GM08714 (cell line): ENCODE results near the gene EXT2.

Experiments used
- H3K4me3 ChIP-seq: fragments of 200-500 bp; sonication (Bioruptor generic); 2 replicates; pipeline ENCODE4 v1.5.1; 2014; ENCODE audit warnings: mild to moderate bottlenecking, low read length, inconsistent platforms
- ZNF274 ChIP-seq: IDR thresholded peaks from 2 replicates; pipeline ENCODE4 v1.6.1; 2012; ENCODE audit warnings: mild to moderate bottlenecking, low read depth, low read length

Gene EXT2

DNA sequence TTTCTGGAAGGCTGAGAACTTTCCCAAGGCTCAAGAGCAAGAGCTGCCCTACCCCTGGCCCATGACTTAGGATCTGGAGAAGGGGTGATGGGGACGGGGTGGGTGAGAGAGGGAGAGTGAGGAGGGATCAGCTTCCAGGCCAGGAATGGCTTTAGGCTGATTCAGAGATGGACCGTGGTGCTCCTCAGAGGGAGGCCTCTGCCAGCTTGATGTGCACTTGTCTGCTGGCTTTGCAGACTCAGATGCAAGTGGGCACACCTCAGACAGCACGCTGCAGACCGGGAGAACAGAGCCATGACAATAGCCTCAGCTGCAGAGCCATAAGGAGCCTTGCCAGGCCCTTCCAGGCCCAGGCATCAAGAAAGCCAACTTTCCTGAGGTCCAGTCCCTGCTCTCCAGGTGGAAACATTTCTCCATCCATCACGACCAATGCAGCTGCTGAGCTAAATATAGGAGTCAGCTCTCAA, 173.2 kb downstream of the EXT2 start:
- H3K4me3 ChIP-seq, result no peak overlapping the region

DNA sequence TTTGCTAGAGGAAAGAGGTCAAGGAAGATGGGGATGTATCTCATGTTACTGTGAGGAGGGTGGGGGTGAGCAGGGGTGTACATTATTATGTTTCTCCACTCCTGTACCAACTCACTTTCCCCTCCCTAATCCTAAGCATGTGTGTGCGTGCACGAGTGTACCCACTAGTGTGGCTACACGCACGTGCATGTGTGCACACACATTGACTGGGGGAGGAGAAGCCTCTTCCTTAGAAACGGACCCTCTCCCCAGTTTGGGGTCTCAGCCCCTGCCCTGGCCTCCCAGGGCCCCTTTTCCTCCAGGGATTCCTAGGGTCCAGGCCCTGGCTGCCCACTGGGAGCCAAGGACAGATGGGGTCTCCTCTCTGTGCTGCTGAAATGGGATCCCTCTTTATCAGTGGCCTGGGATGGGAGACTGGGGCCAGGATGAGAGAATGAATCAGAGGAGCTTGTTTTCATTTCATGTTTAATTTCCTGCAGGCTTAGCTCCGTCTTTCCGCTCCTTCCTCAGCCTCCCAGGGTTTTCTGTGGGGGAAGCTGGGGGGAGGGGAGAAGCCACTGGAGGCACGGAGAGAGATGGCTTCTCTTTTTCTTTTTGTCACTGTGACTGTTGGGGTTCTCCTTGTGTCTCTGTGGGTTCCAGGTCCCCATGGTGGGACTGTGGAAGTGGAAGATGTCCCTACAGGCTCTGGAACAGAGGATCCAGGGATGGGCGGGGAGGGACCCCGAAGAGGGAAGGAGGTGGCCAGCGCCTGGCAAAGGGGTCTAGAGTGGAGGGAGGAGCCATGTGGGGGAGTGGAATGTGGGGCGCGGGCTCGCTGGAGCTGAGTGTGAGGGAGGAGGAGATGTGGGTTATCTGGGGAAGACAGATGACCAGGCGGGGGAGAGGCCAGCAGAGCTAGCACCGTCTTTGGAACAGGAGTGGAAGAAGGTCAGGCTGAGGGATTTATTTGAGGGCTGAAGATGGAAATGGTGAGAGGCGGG, 174.2 kb downstream of the EXT2 start:
- TF ChIP-seq ZNF274, result no peak
- no peak overlapping the region for H3K4me3 ChIP-seq

More for the DNA sequence above, 173.2 kb downstream of the EXT2 start:
- no peak for TF ChIP-seq ZNF274

DNA sequence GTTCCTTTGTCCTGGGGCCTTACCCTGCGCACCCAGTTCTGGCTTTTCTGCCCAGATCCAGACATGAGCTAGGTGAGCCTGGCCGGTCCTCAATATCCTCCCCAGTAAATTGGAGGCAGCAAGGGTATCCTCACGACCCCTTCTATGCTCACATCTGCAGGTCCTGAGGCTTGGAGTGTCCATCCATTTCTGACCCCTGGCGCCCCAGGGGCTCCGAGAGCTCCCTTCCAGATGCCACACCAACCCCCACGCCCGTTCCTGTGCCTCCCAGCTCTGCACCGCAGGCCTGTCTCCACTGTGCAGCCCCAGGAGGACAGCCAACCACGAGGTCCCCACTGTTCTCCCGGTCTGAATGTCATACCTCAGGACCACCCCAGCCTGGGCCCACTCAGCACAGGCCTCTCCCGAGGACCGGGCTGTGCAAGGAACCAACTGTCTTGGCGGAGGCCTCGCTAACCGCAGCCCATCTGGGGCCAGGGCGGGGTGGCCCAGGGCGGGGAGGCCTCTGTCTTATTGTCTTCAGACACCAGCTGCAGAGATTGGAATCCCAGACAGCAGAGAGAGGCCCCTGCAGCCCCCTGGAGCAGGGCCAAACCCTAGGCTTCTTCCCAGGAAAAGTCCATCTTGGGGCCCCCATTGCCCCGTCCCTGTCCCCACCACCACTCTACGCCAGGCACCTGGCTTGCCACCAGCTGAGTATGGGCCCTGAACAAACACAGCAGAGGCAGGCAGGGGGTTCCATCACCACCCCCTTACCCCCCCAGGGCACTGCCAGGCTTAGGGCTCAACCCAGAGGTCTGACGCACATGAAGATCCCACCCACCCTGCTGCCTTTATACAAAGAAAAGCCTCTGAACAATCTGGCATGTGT, 175.2 kb downstream of the EXT2 start:
- no peak for TF ChIP-seq ZNF274
- H3K4me3 ChIP-seq, result no peak overlapping the region

DNA sequence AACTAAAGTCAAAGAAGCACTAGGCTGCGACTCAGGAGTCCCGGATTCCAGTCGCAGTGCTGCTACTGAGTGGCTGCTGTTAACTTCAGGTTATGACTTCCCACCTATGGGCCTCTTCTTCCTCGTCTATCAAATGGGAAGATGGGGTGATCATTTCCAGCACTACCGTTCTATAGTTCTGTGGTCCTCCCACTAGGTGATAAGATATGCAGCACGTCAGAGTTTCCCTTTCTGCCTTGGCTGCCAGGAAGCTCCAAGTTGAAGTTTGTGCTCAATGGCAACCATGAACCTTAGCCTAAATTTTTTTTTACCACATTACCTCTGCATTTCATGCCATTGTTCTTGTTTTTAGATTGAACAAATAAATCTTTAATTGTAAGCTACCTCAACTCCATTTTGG, 175.8 kb downstream of the EXT2 start:
- no peak overlapping the region for H3K4me3 ChIP-seq

DNA sequence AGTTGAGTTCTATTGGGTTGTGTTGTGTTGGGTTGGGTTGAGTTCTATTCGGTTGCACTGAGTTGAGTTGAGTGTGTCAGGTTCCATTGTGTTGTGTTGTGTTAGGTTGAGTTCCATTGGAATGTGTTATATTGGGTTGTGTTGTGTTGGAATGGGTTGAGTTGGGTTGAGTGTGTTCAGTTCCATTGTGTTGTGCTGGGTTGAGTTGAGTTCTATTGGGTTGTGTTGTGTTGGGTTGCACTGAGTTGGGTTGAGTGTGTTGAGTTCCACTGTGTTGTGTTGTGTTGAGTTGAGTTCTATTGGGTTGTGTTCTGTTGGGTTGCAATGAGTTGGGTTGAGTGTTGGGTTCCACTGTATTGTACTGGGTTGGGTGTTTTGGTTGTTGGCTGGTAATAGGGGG, 178.9 kb downstream of the EXT2 start:
- H3K4me3 ChIP-seq, result no peak overlapping the region
- TF ChIP-seq ZNF274, result no peak

More for the DNA sequence above, 175.8 kb downstream of the EXT2 start:
- TF ChIP-seq ZNF274, result no peak

DNA sequence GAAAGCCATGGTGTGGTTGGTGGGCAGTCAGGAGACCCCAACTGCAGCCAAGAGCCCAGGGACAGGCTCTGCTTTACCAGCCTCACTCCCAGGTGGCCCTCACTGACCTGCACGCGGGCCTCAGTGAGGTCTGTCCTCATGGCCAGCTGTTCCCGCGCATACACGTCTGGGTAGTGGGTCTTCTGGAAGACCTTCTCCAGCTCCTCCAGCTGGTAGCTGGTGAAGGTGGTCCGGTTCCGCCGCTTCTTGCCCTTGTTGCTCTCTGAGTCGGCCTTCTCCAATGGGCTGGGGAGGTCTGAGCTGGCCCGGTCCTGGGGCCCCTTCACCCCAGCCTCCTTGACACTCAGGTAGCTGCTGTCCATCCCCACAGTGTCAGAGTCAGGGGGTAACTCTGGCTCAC, 179.8 kb downstream of the EXT2 start:
- no peak overlapping the region for H3K4me3 ChIP-seq

DNA sequence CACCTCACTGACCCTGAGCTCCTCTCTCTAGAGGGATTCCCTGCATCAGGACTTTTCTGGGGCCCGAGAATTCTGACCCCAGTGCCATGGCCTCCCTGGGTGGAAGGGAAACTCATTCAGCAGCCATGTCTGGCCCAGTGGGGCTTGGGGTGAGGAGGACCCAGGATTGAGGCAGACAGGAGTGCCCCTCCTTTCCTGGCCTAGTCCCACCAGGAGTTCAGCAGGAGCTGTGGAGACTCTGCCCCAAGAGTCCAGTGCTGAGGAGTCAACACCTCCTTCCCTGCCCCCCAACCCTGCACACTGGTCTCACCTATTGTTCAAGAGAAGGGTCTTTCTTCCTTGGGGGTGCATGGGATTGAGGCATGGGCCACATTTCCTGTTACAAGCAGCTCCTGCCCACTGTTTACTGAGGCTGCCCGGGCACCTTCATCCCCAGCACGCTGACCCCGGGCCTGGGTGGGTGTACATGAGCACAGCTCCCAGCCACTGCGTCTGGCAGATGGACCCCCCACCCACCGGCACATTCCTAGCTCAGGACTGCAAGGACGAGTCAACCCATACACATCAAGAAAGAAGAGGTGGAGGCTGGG, 180.6 kb downstream of the EXT2 start:
- no peak for TF ChIP-seq ZNF274
- no peak overlapping the region for H3K4me3 ChIP-seq

More for the DNA sequence above, 179.8 kb downstream of the EXT2 start:
- TF ChIP-seq ZNF274, result no peak

DNA sequence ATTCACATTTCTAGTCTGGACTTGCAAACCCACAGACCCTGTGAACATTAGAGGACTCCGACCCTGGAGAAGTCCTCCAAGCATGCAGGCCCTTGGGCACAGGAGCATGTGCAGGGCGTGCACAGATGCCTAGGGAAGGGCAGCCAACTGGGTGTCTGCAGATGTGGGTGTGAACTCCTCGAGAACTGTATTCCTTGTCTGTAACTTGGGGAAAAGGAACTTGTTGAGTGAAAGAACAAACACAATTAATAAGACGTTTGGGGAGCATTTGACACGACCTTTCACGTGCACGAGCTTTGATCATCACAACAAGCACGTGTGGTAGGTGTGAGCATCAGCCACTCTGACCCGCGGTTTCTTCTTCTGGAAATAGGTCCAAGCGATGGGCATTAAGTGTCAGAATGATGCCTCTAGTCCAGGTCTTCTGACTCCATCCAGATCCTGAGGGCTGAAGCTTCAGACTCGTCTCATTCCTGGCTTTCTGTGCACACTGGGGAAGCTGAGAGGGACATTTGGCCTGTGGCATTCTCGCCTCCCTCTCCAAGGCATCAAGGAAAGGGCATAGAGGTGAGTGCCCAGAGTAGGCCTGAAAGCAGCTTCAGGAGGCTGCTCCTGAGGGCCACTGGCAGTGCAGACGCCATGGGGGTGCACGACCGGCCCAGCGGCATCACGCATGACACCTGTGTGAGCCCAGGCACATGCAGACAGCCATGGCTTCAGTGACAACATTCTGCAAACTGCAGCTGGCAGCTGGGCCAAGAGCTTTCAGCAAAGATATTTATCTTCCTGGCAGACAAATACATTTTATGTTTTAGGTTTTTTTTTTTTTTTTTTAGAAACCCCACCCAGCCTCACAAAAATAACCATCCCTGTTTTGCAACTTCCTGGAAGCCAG, 182.0 kb downstream of the EXT2 start:
- no peak overlapping the region for H3K4me3 ChIP-seq
- TF ChIP-seq ZNF274, result no peak

DNA sequence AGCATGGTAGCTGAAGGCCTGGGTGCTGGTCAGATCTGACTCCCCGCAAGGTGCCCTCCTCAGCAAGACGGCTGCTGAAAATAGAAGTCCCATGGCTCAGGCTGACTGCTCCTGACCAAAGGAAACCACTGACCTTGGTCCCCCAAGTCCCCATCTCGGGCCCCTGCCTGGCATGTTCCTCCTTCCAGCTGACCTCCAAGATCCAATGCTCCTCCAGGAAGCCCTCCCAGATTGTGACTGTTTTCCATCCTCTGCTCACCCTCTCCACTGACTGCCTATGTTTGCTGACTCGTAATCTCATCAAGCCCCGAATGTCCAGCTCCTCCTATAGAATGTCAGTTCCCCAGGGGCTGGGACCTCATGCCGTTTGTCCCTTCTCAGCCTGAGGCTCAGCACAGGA, 184.0 kb downstream of the EXT2 start:
- TF ChIP-seq ZNF274, result no peak
- H3K4me3 ChIP-seq, result no peak overlapping the region

DNA sequence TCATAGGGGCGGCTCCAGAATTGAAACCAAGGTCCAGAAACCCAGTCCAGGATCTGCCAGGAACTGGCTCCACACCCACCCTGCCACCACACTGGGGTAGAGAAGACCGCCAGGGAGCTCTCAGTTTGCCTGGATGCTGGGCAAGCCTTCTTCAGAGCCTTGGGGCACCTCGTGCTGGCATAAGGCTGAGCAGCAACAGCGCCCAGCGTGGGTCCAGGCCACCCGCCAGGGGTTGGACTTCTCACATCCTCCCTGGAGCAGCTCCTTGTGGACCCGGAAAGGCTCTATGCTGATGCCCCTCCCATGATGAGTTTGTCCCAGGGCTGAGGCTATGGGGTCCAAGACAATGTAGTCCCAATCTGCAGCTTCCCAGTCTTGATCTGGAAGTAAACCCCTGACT, 184.8 kb downstream of the EXT2 start:
- no peak for TF ChIP-seq ZNF274
- H3K4me3 ChIP-seq, result no peak overlapping the region

DNA sequence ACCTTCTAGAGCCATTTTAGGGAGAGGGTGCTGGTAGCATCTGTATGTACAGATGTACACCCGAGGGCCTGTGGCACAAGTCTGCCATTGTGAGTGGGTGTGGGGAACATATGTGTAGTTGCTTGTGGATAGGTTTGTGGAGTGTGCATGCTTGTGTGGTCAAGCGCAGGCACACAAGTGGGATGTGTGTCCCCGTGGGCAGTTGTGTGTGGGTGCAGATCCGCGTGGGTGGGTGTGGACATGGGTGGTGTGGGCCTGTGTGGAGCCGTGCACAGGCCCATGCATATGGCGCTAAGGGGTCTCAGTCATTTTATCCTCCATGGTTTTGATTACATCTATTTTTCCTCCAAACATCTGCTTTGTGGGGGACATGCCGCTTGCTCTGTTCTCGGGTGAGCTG, 185.7 kb downstream of the EXT2 start:
- TF ChIP-seq ZNF274, result no peak
- no peak overlapping the region for H3K4me3 ChIP-seq

DNA sequence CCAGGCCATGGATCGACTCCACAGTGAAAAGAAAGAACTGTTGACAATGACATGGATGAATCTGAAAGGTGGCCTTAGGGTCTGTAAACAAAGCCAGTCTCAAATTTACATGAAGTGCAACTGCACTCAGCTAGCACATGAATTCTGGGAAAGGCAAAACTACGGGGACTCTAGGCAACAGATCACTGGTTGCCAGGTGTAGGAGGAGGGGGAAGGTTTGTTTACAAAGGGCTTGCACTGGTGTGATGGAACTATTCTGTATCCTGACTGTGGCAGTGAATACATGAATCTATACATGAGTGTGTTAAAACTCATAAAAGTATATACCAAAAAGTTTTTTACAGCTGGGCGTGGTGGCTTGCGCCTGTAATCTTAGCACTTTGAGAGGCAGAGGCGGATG, 187.1 kb downstream of the EXT2 start:
- H3K4me3 ChIP-seq, result no peak overlapping the region
- TF ChIP-seq ZNF274, result no peak

DNA sequence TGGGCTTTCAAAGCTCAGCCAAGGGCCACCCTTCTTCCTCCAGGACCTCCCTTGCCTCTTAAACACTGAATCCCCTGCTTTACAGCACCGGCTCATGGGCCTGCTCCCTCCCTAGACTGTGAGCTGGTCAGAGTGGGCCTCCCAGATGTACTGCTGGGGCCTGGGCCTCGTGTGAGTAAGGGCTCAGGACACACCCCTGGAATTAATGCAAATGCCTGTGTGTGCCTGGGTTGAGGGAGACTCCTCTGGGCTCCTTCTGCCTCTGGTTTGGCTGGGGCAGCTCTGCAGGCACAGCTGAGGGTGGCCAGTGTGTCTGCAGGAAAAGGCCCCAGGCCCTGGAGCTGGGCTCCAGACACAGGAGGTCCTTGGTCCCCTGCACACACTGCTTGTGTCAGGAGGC, 190.3 kb downstream of the EXT2 start:
- H3K4me3 ChIP-seq, result no peak overlapping the region
- no peak for TF ChIP-seq ZNF274
